ENCODE data around the gene SGPL1. TPM values are rescaled to one million over a fixed set of nuclear protein-coding genes. Genes with fewer than 3 reads are reported as not detected.

Gene SGPL1
- polyA plus RNA-seq, 1 donor (not counting 4 experiments of a cell fraction or from before 2014, with no cell fraction given): 31.4 TPM

DNA sequence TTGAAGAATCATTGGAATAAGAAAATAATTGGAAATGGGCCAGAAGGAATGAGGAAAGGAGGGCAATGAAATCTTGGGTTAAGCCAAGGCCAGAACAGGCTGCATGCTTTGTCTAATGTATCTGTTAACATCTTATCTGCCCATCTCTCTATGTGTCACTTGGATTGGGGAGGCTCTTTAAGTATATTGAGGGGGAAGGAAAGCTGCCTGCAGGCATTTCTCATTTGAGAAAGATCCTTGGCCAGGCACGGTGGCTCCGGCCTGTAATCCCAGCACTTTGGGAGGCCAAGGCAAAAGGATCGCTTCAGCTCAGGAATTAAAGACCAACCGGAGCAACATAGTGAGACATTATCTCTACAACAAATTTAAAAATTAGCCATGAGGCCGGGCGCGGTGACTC, 58.3 kb downstream of the SGPL1 start:
- DNase-seq (ENCODE audit: low read depth, low spot score): no peak
- dilution Hi-C loops (cut with MboI; ENCODE audit: extremely low pct_ligation_motif_present, low sequenced_read_pairs): no loop called here
- Histone ChIP-seq H2AFZ (ENCODE audit: control insufficient read depth, low read length) (no peak overlapping the region), H3K4me1 (ENCODE audit: control insufficient read depth, extremely low read depth, insufficient read depth, low read length) (no peaks in the 10 kb centered on the region), H3K9ac (ENCODE audit: control insufficient read depth, extremely low read depth, insufficient read depth, low read length) (no peak overlapping the region), H3K79me2 (ENCODE audit: control insufficient read depth, insufficient read depth, low read length) (no peaks in the 10 kb centered on the region), H3K9me3 (ENCODE audit: control insufficient read depth, low read depth, low read length) (no peaks in the 10 kb centered on the region), H4K20me1 (ENCODE audit: control insufficient read depth, extremely low read depth, insufficient read depth, low read length) (no peaks in the 10 kb centered on the region), H3K27ac (ENCODE audit: control insufficient read depth, insufficient read depth, low read length) (no peak overlapping the region), H3K4me2 (ENCODE audit: control insufficient read depth, extremely low read depth, insufficient read depth, low read depth, low read length) (no peak overlapping the region), H3K27me3 (ENCODE audit: control insufficient read depth, extremely low read depth, insufficient read depth, low read length) (no peaks in the 10 kb centered on the region), H3K9me1 (ENCODE audit: control insufficient read depth, extremely low read depth, insufficient read depth, low read length) (no peaks in the 10 kb centered on the region), H3K36me3 (ENCODE audit: control insufficient read depth in 2 of 2, extremely low read depth in 1 of 2, insufficient read depth in 2 of 2, low read length in 2 of 2) (peaks cover 22 to 31% of the 10 kb centered on the region in 2 experiments), H3K4me3 (ENCODE audit: control insufficient read depth in 2 of 3, extremely low read depth in 1 of 3, insufficient read depth in 2 of 3, low read depth in 1 of 3, low read length in 3 of 3) (no peak overlapping the region)
- TF ChIP-seq, protein P1, sequence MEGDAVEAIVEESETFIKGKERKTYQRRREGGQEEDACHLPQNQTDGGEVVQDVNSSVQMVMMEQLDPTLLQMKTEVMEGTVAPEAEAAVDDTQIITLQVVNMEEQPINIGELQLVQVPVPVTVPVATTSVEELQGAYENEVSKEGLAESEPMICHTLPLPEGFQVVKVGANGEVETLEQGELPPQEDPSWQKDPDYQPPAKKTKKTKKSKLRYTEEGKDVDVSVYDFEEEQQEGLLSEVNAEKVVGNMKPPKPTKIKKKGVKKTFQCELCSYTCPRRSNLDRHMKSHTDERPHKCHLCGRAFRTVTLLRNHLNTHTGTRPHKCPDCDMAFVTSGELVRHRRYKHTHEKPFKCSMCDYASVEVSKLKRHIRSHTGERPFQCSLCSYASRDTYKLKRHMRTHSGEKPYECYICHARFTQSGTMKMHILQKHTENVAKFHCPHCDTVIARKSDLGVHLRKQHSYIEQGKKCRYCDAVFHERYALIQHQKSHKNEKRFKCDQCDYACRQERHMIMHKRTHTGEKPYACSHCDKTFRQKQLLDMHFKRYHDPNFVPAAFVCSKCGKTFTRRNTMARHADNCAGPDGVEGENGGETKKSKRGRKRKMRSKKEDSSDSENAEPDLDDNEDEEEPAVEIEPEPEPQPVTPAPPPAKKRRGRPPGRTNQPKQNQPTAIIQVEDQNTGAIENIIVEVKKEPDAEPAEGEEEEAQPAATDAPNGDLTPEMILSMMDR (optimal IDR thresholded peaks at IDR 0.05 in 1 of 3, IDR thresholded peaks at IDR 0.05 in 1 of 3, conservative IDR thresholded peaks at IDR 0.05 in 1 of 3; ENCODE audit: extremely low read depth in 1 of 3, insufficient read depth in 2 of 3, low read length in 3 of 3): no peak
- no peak for TF ChIP-seq EZH2 (IDR thresholded peaks at IDR 0.05; ENCODE audit: low read length)
- FAIRE-seq: no peak

GRCh38 chr10:70879207-70879606, 63.5 kb downstream of the SGPL1 start:
- dilution Hi-C loops (cut with MboI; ENCODE audit: extremely low pct_ligation_motif_present, low sequenced_read_pairs): no loop called here
- FAIRE-seq: no peak

More at GRCh38 chr10:70879207-70879606, 63.5 kb downstream of the SGPL1 start:
- TF ChIP-seq, protein P1 (optimal IDR thresholded peaks at IDR 0.05 in 1 of 3, IDR thresholded peaks at IDR 0.05 in 1 of 3, conservative IDR thresholded peaks at IDR 0.05 in 1 of 3; ENCODE audit: extremely low read depth in 1 of 3, insufficient read depth in 2 of 3, low read length in 3 of 3): no peak
- no peak for TF ChIP-seq EZH2 (IDR thresholded peaks at IDR 0.05; ENCODE audit: low read length)
- no peak overlapping the region for H3K27ac ChIP-seq (ENCODE audit: control insufficient read depth, insufficient read depth, low read length)
- no peaks in the 10 kb centered on the region for H3K27me3 ChIP-seq (ENCODE audit: control insufficient read depth, extremely low read depth, insufficient read depth, low read length)
- H3K9ac ChIP-seq (ENCODE audit: control insufficient read depth, extremely low read depth, insufficient read depth, low read length): no peak overlapping the region
- no peak overlapping the region for H2AFZ ChIP-seq (ENCODE audit: control insufficient read depth, low read length)
- H3K36me3 ChIP-seq (ENCODE audit: control insufficient read depth in 2 of 2, extremely low read depth in 1 of 2, insufficient read depth in 2 of 2, low read length in 2 of 2): peaks cover 20% of the 10 kb centered on the region in 2 experiments
- H3K9me1 ChIP-seq (ENCODE audit: control insufficient read depth, extremely low read depth, insufficient read depth, low read length): no peaks in the 10 kb centered on the region
- no peak for DNase-seq (ENCODE audit: low read depth, low spot score)
- no peaks in the 10 kb centered on the region for H3K79me2 ChIP-seq (ENCODE audit: control insufficient read depth, insufficient read depth, low read length)
- H4K20me1 ChIP-seq (ENCODE audit: control insufficient read depth, extremely low read depth, insufficient read depth, low read length): no peaks in the 10 kb centered on the region
- H3K4me2 ChIP-seq (ENCODE audit: control insufficient read depth, extremely low read depth, insufficient read depth, low read depth, low read length): no peak overlapping the region
- no peaks in the 10 kb centered on the region for H3K4me1 ChIP-seq (ENCODE audit: control insufficient read depth, extremely low read depth, insufficient read depth, low read length)
- no peak overlapping the region for H3K4me3 ChIP-seq (ENCODE audit: control insufficient read depth in 2 of 3, extremely low read depth in 1 of 3, insufficient read depth in 2 of 3, low read depth in 1 of 3, low read length in 3 of 3)
- no peaks in the 10 kb centered on the region for H3K9me3 ChIP-seq (ENCODE audit: control insufficient read depth, low read depth, low read length)
